SH-SY5Y (cell line): ENCODE data around the gene OR52N5.

Source experiments
- GATA2 ChIP-seq: IDR thresholded peaks from 2 replicates; pipeline ENCODE4 v1.6.1; 2011; ENCODE audit warnings: mild to moderate bottlenecking, low read depth, low read length
- GATA3 ChIP-seq: IDR thresholded peaks from 2 replicates; pipeline ENCODE4 v1.6.1; 2011; ENCODE audit warnings: low read depth, mild to moderate bottlenecking, low read length, moderate library complexity

OR52N5 gene

GRCh38 chr11:5746614-5747013 is 36.5 kb downstream of the OR52N5 start:
- TF ChIP-seq GATA2 (no peak), GATA3 (no peak)

DNA sequence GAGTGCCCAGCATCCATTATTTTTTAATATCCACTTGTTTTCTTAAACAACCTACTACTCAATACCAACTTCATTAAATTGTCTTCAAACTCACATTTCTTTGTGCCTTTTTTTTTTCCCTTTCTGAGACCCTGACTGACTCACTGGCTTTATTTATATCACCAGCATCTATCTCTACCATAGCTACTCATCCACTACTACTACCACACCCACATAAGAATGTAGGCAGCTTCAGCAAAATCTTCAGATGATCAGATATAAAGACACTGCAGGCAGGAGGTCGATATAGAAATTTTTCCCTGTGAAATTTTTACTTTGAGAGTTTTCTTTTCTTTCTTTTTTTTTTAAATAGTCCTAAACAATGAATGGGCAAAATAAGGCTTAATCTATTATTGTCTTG is 44.7 kb downstream of the OR52N5 start:
- no peak for TF ChIP-seq GATA2
- TF ChIP-seq GATA3, result no peak

GRCh38 chr11:5737670-5738392 is 45.3 kb downstream of the OR52N5 start:
- no peak for TF ChIP-seq GATA3
- no peak for TF ChIP-seq GATA2

DNA sequence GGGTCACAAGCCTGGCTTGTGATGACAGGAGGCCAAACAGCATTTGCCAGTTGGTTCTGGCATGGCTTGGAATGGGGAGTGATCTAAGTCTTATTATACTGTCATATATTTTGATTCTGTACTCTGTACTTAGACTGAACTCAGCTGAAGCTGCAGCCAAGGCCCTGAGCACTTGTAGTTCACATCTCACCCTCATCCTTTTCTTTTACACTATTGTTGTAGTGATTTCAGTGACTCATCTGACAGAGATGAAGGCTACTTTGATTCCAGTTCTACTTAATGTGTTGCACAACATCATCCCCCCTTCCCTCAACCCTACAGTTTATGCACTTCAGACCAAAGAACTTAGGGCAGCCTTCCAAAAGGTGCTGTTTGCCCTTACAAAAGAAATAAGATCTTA is 46.1 kb downstream of the OR52N5 start:
- no peak for TF ChIP-seq GATA2
- no peak for TF ChIP-seq GATA3

DNA sequence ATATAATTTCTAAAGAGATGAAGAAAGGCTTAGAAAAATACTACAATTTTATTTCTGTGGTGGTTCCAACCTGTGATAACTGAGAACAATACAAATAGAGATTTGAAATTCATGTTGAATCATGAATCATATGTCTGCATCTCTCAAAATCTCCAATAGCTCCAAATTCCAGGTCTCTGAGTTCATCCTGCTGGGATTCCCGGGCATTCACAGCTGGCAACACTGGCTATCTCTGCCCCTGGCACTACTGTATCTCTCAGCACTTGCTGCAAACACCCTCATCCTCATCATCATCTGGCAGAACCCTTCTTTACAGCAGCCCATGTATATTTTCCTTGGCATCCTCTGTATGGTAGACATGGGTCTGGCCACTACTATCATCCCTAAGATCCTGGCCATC is 46.8 kb downstream of the OR52N5 start, which contains the start of gene OR56B1:
TSS of gene OR56B1 (plus strand) at position 53 of the 400 bp plus-strand sequence. CDS start at position 122, 69 bp downstream.
- TF ChIP-seq GATA2 (no peak), GATA3 (no peak)

DNA sequence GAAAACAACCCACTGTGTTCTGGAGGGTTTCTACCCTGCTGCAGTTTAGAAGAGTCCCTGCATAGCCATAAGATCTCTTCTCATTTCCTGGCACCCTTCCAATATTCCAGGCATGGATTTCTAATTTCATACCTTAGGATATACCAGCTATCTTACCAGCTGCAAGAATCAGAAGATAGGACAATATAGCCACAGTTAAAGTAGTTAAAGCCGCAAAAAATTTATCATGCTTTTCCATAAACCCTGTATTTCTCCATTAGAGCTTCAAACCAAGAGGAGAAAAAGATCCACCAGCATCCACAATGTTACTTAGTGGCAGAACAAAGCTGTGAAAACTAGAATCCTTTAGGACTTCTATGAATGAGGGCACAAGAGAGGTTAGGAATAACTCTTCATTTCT is 55.5 kb downstream of the OR52N5 start:
- TF ChIP-seq GATA2, result no peak
- TF ChIP-seq GATA3, result no peak

GRCh38 chr11:5726351-5726750 is 56.8 kb downstream of the OR52N5 start:
- TF ChIP-seq GATA2 (no peak), GATA3 (no peak)
